ENCODE results near the gene MDC1.

MDC1 gene

DNA sequence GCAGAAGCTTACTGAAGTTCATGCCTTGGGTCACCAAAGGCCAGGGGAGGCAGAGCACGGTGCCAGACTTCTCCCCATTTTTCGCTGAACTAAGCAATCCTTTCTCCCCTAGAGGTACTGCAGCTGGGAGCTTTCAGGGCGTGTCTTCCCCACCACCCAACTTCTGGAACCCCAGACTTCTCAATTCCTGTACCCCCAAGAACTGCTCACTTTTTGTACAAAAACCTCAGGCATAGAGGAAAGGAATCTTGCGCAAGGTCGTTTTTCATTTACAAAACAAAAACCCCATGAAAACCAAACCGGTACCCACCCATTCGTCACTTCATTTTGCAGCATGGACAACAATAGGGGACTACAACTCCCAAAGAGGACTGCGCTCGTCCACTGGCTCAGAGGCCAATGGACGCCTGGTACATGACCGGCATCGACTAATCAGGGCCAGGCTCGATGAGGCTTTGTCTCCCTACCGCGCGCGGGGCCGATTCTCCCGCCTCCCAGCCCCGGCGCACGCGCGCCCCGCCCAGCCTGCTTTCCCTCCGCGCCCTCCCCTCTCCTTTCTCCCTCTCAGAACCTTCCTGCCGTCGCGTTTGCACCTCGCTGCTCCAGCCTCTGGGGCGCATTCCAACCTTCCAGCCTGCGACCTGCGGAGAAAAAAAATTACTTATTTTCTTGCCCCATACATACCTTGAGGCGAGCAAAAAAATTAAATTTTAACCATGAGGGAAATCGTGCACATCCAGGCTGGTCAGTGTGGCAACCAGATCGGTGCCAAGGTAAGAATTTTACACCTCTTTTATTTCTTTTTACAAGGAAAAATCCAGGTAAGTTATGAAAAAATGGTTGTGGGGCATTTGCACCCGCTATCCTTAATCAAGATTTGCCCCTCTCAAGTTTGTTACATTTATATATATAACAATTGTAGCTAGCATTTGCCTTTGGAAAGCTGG lies 3.0 kb upstream of the MDC1 start, which contains the start of gene TUBB (continued):
- TF ChIP-seq, protein P1, sequence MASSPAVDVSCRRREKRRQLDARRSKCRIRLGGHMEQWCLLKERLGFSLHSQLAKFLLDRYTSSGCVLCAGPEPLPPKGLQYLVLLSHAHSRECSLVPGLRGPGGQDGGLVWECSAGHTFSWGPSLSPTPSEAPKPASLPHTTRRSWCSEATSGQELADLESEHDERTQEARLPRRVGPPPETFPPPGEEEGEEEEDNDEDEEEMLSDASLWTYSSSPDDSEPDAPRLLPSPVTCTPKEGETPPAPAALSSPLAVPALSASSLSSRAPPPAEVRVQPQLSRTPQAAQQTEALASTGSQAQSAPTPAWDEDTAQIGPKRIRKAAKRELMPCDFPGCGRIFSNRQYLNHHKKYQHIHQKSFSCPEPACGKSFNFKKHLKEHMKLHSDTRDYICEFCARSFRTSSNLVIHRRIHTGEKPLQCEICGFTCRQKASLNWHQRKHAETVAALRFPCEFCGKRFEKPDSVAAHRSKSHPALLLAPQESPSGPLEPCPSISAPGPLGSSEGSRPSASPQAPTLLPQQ (tag by site-specific recombination; IDR thresholded peaks at IDR 0.05): 0 out of 2 replicates have a peak, but pooled peaks have one; percentile 10
- TF ChIP-seq ZNF785 (tag by site-specific recombination; IDR thresholded peaks at IDR 0.05) (no peak), ZEB2 (tag by site-specific recombination; IDR thresholded peaks at IDR 0.05) (no peak; the same call in 1 of the 2 replicates), ZNF10 (tag by site-specific recombination; IDR thresholded peaks at IDR 0.05) (no peak), ZNF544 (tag by site-specific recombination; IDR thresholded peaks at IDR 0.05) (no peak), ZNF521 (tag by site-specific recombination; IDR thresholded peaks at IDR 0.05) (no peak), ZNF341 (tag by site-specific recombination; IDR thresholded peaks at IDR 0.05; ENCODE audit: low read depth) (peak; percentile 37), ZNF600 (tag by site-specific recombination; IDR thresholded peaks at IDR 0.05) (peak; percentile 44; the same call in 1 of the 2 replicates), HOXC10 (CRISPR knock-in tag; IDR thresholded peaks at IDR 0.05) (peak; percentile 82; the same call in 1 of the 2 replicates), ZNF629 (tag by site-specific recombination; IDR thresholded peaks at IDR 0.05) (peak; percentile 16; the same call in 1 of the 2 replicates), GLI4 (tag by site-specific recombination; IDR thresholded peaks at IDR 0.05) (no peak), ZSCAN23 (tag by site-specific recombination; IDR thresholded peaks at IDR 0.05) (0 out of 2 replicates have a peak, but pooled peaks have one; percentile 12), KLF1 (tag by site-specific recombination; IDR thresholded peaks at IDR 0.05) (peak; percentile 32; the same call in 1 of the 2 replicates), ZNF354C (tag by site-specific recombination; IDR thresholded peaks at IDR 0.05; ENCODE audit: borderline replicate concordance, low read depth) (no peak), KLF8 (tag by site-specific recombination; IDR thresholded peaks at IDR 0.05) (peak; percentile 75), SALL2 (tag by site-specific recombination; IDR thresholded peaks at IDR 0.05; ENCODE audit: borderline replicate concordance) (no peak), GLIS2 (tag by site-specific recombination; IDR thresholded peaks at IDR 0.05) (0 out of 2 replicates have a peak, but pooled peaks have one; percentile 14), BCL11B (tag by site-specific recombination; IDR thresholded peaks at IDR 0.05; ENCODE audit: low read depth) (no peak), ZNF132 (tag by site-specific recombination; IDR thresholded peaks at IDR 0.05; ENCODE audit: borderline replicate concordance) (no peak), SCRT2 (tag by site-specific recombination; IDR thresholded peaks at IDR 0.05) (no peak), ZNF501 (tag by site-specific recombination; IDR thresholded peaks at IDR 0.05) (peak; percentile 60; the same call in 1 of the 2 replicates), PRDM1 (tag by site-specific recombination; IDR thresholded peaks at IDR 0.05) (peak; percentile 96), ZFP37 (tag by site-specific recombination; IDR thresholded peaks at IDR 0.05) (no peak)
- TF ChIP-seq, protein P2, sequence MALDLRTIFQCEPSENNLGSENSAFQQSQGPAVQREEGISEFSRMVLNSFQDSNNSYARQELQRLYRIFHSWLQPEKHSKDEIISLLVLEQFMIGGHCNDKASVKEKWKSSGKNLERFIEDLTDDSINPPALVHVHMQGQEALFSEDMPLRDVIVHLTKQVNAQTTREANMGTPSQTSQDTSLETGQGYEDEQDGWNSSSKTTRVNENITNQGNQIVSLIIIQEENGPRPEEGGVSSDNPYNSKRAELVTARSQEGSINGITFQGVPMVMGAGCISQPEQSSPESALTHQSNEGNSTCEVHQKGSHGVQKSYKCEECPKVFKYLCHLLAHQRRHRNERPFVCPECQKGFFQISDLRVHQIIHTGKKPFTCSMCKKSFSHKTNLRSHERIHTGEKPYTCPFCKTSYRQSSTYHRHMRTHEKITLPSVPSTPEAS (tag by site-specific recombination; IDR thresholded peaks at IDR 0.05): 0 out of 2 replicates have a peak, but pooled peaks have one; percentile 14
- TF ChIP-seq, protein P3, sequence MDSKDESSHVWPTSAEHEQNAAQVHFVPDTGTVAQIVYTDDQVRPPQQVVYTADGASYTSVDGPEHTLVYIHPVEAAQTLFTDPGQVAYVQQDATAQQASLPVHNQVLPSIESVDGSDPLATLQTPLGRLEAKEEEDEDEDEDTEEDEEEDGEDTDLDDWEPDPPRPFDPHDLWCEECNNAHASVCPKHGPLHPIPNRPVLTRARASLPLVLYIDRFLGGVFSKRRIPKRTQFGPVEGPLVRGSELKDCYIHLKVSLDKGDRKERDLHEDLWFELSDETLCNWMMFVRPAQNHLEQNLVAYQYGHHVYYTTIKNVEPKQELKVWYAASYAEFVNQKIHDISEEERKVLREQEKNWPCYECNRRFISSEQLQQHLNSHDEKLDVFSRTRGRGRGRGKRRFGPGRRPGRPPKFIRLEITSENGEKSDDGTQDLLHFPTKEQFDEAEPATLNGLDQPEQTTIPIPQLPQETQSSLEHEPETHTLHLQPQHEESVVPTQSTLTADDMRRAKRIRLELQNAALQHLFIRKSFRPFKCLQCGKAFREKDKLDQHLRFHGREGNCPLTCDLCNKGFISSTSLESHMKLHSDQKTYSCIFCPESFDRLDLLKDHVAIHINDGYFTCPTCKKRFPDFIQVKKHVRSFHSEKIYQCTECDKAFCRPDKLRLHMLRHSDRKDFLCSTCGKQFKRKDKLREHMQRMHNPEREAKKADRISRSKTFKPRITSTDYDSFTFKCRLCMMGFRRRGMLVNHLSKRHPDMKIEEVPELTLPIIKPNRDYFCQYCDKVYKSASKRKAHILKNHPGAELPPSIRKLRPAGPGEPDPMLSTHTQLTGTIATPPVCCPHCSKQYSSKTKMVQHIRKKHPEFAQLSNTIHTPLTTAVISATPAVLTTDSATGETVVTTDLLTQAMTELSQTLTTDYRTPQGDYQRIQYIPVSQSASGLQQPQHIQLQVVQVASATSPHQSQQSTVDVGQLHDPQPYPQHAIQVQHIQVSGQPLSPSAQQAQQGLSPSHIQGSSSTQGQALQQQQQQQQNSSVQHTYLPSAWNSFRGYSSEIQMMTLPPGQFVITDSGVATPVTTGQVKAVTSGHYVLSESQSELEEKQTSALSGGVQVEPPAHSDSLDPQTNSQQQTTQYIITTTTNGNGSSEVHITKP (tag by site-specific recombination; IDR thresholded peaks at IDR 0.05): peak; percentile 72
- TF ChIP-seq, protein P4, sequence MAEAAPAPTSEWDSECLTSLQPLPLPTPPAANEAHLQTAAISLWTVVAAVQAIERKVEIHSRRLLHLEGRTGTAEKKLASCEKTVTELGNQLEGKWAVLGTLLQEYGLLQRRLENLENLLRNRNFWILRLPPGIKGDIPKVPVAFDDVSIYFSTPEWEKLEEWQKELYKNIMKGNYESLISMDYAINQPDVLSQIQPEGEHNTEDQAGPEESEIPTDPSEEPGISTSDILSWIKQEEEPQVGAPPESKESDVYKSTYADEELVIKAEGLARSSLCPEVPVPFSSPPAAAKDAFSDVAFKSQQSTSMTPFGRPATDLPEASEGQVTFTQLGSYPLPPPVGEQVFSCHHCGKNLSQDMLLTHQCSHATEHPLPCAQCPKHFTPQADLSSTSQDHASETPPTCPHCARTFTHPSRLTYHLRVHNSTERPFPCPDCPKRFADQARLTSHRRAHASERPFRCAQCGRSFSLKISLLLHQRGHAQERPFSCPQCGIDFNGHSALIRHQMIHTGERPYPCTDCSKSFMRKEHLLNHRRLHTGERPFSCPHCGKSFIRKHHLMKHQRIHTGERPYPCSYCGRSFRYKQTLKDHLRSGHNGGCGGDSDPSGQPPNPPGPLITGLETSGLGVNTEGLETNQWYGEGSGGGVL (tag by site-specific recombination; IDR thresholded peaks at IDR 0.05): peak; percentile 75; the same call in 1 of the 2 replicates
- TF ChIP-seq, protein P5, sequence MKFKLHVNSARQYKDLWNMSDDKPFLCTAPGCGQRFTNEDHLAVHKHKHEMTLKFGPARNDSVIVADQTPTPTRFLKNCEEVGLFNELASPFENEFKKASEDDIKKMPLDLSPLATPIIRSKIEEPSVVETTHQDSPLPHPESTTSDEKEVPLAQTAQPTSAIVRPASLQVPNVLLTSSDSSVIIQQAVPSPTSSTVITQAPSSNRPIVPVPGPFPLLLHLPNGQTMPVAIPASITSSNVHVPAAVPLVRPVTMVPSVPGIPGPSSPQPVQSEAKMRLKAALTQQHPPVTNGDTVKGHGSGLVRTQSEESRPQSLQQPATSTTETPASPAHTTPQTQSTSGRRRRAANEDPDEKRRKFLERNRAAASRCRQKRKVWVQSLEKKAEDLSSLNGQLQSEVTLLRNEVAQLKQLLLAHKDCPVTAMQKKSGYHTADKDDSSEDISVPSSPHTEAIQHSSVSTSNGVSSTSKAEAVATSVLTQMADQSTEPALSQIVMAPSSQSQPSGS (tag by site-specific recombination; IDR thresholded peaks at IDR 0.05; ENCODE audit: low read depth): no peak
- TF ChIP-seq, protein P6, sequence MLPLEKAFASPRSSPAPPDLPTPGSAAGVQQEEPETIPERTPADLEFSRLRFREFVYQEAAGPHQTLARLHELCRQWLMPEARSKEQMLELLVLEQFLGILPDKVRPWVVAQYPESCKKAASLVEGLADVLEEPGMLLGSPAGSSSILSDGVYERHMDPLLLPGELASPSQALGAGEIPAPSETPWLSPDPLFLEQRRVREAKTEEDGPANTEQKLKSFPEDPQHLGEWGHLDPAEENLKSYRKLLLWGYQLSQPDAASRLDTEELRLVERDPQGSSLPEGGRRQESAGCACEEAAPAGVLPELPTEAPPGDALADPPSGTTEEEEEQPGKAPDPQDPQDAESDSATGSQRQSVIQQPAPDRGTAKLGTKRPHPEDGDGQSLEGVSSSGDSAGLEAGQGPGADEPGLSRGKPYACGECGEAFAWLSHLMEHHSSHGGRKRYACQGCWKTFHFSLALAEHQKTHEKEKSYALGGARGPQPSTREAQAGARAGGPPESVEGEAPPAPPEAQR (tag by site-specific recombination; IDR thresholded peaks at IDR 0.05): no peak
